Right forelimb (tissue), 1 donor: ENCODE results near the gene CCNB3.
"Not testable (repeated sequence)": the region's sequence is repeated elsewhere in the genome, so short reads cannot be mapped to it uniquely, and the experiment has no call there.

Experiments used
- DNase-seq: peaks from one replicate; pipeline ENCODE4 v3.0.0-alpha.2; 2018

Gene CCNB3, protein sequence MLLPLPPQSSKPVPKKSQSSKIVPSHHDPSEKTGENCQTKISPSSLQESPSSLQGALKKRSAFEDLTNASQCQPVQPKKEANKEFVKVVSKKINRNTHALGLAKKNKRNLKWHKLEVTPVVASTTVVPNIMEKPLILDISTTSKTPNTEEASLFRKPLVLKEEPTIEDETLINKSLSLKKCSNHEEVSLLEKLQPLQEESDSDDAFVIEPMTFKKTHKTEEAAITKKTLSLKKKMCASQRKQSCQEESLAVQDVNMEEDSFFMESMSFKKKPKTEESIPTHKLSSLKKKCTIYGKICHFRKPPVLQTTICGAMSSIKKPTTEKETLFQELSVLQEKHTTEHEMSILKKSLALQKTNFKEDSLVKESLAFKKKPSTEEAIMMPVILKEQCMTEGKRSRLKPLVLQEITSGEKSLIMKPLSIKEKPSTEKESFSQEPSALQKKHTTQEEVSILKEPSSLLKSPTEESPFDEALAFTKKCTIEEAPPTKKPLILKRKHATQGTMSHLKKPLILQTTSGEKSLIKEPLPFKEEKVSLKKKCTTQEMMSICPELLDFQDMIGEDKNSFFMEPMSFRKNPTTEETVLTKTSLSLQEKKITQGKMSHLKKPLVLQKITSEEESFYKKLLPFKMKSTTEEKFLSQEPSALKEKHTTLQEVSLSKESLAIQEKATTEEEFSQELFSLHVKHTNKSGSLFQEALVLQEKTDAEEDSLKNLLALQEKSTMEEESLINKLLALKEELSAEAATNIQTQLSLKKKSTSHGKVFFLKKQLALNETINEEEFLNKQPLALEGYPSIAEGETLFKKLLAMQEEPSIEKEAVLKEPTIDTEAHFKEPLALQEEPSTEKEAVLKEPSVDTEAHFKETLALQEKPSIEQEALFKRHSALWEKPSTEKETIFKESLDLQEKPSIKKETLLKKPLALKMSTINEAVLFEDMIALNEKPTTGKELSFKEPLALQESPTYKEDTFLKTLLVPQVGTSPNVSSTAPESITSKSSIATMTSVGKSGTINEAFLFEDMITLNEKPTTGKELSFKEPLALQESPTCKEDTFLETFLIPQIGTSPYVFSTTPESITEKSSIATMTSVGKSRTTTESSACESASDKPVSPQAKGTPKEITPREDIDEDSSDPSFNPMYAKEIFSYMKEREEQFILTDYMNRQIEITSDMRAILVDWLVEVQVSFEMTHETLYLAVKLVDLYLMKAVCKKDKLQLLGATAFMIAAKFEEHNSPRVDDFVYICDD (N-terminal part only)

DNA sequence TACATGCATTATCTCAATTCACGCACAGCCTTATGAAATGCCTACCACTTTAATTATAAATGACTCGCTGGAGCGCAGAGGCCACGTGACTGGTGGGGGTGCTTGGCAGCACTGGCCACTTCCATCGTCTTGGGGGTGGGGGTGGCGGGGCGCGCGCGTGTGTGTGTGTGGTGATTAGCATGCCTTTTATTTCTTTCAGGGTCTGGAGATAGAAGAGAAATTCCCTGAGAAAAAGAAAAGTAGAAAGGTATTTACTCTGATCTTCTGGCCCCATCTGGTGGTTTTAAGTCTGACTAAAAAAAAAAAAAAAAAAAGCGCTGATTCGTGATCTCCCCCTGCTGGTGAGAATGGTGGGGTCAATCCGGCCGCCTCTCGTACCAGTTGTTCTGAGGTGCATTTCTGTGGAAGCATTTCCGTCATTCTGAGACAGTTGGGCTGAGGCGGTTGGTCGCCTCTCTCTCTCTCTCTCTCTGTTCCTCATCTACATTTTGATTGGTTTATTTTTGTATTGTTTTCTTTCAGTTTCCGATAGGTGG is at the start of gene CCNB3:
Gene CCNB3, plus strand, starts transcription at position 402 of the 536 bp plus-strand sequence. CDS start 80,399 bp downstream, outside the sequence.
- peak; percentile 71 for DNase-seq

DNA sequence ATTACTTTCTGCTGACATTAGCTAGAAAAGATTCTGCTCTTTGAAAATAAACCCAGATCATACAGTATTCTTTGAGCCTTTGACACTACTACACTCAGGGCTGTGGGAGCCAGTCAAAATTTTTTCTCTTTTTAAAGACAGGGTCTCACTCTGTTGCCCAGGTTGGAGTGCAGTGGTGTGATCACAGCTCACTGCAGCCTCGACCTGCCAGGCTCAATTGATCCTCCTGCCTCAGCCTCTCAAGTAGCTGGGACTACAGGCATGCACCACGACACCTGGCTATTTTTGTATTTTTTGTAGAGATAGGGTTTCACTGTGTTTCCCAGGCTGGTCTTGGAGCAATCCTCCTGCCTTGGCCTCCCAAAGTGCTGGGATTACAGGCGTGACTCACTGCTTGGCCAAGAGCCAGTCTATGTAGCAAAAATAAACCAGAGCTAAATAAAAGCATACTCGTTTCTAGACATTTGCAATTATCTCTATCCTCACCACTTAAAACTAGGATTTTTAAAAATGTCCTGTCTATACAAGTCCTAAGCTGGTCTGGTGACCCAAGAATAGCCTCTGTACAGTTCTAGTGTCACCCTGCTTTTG is 46.9 kb upstream of the CCNB3 start:
- DNase-seq = no peak

DNA sequence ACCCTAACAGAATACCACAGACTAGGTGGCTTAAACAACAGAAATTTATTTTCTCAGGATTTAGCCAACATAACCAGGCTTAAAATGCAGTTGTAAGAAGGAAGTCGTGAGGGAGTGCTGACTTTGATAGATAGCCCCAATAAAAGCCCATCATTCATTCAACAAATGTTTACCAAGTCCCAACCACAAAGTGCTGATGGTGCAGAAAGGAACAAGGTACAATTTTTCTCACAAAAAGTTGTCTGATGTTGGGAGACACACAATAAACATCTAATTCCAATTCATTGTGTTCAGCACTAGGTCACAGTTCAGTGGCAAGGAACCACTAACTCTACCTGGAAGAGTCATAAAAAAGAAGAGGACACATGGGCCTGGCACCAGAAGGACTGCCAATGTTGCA is 46.0 kb upstream of the CCNB3 start:
- DNase-seq = no peak

DNA sequence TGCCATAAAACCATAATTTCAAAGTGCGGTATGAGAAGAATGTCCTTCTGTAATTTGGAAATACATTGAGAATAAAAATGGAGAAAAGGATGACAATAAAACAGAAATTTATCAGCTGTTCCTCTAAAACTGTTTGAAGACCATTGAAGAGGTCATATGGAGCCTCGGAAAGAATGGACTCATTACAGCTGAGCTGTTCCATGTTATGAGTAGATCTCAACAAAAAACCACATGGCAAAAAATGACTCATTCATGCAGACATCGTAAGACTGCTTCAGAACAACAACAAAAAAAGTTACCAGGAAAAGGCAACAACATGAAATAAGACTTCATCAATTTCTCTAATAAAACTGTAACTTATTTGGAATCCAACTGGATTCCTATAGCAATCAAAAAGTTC is 43.4 kb upstream of the CCNB3 start:
- no peak for DNase-seq

DNA sequence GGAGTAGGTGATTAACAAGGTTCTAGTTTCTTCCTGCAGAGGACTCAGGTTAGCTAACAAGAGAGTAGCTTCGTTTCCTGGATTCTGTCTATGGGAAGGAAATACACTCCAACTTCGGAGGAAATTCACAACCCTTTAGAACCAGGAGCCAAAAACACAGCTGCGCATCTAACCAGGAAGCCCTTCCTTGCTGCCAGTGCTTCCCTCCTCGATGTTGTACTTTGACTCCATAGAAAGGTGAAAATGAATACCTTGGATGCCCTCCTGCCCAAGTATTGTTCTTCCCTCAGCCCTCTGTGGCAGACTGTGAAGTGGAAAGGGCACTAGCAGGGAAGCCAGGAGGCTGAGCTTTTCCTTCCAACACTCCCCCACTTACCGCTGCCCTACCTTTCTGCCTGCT is 38.8 kb upstream of the CCNB3 start:
- DNase-seq = no peak

DNA sequence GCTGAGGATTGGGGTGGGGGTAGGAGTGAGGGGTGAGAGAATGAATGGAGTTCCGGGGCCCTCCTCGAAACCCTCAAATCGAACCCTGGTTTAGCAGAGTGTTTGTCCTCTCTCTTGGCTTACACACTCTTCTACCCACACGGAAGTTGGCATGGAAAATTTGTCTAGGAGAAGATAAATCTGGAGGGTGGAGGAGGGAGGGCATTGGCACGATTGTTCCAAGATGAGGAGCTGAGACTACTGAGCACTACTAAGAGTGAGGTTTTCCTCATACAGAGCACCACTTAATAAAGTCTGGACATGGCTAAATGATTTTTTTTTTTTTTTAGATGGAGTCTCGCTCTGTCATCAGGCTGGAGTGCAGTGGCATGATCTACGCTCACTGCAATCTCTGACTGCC is 37.2 kb upstream of the CCNB3 start:
- no peak for DNase-seq

DNA sequence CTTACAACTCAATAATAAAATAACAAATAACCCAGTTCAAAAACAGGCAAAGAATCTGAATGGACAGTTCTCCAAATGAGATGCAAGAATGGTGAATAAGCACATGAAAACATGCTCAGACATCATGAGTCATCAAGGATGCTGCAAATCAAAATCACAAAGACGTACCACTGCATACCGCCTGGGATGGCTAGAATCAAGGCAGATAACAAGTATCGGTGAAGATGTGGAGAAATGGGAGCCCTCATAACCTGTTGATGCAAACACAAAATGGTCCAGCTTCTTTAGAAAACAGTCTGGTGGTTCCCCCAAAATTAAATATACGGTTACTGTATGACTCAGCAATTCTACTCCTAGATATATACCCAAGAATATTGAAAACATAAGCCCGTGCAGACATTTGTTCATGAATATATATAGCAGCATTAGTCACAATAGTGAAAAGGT is 36.3 kb upstream of the CCNB3 start:
- DNase-seq = no peak

DNA sequence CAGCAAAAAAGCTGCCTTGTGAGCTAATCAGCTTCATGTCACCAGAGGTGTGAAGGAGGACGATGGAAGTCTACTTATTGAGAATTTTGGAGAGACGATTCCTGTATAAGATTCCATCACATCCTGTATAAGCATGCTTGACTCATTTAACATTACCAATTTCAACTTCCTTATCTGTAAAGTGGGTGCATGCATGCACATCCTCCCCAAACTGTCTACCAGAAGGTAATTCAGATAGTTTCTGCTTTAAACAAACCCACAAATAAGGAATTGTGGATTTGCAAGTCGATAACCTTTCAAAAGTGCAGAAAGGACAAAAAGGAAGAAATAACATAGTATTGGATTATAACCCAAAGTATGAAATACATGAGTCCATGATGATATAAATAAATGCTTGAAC is 34.8 kb upstream of the CCNB3 start:
- no peak for DNase-seq

DNA sequence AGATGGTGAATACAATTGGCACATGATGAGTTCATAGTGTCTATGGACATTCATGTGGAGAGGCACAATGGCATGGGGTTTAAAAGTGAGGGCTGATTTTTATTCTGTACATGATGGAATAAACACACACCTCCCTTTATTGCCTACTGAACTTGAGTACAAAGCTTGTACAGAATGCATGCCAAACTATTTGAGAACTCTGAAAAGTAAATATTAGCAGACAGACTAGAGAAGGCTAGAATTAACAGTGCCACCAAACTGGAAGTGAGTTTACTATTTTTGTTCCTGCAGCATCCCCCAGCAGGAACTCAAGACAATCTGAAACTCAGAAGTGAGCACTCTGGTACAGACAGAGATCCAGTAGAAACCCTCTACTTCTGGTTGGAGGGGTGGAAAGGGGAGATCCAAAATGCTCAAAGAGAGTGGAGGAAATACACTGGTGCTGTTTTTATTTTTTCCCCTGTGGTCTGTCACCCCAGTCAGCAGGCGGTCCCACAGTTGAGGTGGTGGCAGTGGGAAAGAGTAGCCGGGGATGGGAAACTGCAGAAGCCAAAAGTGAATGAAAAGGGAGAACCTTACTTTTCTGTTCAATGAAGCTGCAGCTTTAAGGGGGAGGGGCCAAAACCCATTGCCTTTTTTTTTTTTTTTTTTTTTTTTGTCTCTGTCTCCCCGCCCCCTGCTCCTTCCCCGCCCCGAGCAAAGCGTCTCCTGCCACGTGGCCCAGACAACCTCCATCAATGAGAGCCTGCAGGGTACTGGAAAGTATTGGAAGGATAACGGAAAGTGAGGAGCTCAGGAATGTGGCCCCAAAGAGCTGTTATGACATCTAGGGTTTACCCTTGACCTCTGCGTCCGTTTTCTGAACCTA is 24.3 kb upstream of the CCNB3 start:
- DNase-seq = no peak

DNA sequence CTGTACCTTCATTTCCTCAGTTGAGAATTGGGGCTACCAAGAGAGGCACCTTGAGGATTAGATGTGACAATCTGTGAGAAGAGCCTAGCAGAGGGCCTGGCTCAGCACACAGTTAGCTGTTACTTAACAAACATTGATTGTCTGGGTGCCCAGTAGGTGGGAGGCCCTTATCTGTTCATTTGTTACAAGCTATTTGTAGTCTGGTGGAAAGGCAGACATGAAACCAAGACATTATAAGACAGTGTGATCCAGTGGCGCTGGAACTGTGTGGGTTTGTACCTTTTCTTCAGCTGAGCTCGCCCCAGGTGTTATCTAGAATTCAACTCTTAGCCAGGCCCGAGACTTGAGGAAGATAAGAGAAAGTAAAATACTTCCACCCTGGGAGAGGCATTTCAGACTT is 20.7 kb upstream of the CCNB3 start:
- DNase-seq = no peak

DNA sequence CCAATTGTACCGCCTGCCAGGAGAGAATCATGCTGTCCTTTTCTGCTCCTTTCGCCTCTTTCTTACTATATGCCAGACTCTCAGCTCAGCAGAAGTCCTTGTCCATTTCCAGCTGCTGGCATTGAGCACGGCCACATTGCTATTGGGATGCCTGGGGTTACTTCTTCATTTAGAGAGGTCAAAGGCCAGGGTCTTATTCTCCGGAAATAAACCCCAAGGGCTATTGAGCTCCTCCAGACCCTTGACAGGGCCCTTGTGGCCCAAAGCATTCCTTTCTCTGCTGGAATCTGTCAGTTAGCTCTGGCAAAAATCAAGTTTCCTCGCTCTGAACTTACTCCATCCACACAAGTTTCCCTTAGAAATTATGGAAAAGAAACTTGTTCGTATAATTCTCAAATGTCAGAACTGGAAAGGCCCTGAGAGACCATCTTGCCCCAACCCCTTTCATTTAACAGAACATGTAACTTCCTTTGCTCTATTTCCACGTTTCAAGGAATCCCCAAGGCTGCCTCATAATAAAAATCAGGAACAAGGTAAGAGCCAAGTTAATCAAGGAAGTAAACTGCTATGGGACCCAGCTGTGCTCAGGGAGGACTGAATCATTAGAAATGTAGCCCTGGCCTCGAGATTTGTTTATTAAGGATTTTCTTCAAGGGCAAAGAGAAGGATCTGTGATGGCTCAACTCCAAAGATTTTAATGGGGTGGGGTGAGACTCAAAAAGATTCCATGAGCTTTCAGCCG is 15.5 kb upstream of the CCNB3 start:
- DNase-seq = no peak

DNA sequence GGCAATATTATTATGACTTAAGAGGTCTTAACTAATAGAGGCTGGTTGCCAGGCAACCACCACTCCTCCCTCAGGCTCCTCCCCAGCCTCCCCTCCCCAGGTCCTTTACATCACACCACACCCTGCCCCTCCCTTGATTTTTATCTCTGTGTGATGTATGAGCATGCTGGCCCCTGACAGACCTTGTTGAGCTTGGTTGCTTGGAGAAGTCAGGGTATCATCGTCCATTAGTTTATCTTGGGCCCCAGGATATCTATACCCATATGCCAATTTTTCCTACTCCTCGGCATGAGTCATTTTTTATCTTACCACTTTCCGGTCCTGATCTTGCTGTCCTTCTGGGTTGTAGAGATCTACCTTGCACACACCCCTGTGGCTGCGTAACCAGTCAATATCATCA is 6.2 kb upstream of the CCNB3 start:
- DNase-seq = no peak

DNA sequence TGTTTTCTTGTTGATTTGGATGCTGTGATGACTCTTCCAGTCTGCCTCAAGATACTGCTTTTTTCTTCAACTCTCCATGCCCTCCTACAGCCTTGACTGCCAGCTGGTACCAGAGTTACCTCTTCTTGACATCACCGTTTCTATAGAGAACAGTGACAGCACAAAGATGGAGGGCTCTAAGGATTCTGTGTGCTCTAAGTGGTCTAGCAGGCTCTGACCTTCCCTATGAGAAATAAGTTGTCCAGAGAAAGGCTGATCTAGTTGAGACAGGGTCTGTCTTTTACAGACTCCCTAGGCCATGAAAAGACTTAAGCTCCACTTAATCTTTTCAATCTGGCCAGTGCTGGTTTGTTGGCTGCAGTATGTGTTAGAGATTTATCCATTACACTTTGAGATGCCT is 3.7 kb upstream of the CCNB3 start, which contains the start of gene AKAP4:
Gene AKAP4, minus strand, starts transcription at position 101 of the 400 bp plus-strand sequence. CDS start 118 bp downstream, outside the sequence.
- DNase-seq = no peak

DNA sequence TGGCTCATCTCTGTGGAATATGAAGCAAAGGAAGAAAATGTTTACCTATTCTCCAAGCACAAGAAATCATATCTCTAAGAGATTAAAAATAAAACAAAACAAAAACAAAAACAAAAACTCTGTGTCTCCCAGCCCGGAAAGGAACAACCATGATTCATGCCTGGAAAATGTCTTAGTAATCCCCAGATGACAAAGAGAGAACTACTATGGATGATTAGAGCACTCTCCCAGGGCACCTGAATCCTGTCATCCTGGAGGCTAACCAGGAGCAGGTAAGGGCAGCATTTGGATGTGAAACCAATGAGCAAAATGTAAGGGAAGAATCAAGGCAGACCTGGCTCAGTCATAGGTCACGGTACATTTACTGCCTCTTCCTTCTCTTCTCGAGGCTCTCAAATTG is 2.0 kb upstream of the CCNB3 start:
- DNase-seq = no peak

DNA sequence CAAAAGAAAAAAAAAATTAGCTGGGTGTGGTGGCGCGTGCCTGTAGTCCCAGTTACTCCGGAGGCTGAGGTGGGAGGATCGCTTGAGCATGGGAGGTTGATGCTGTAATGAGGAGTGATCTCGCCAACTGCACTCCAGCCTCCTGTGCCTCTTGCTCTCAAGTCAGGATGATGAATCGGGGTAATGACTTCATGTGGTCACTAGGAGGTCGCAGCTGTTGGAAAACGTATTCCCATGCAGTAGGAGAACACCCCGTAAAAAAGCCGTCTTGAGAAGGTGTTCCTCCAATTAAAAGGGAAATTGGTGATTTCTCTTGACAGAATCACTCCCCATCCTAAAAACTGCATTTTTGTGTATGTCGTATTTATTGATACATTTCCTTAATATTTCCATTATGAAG is 2.2 kb downstream of the CCNB3 start:
- DNase-seq = no peak

DNA sequence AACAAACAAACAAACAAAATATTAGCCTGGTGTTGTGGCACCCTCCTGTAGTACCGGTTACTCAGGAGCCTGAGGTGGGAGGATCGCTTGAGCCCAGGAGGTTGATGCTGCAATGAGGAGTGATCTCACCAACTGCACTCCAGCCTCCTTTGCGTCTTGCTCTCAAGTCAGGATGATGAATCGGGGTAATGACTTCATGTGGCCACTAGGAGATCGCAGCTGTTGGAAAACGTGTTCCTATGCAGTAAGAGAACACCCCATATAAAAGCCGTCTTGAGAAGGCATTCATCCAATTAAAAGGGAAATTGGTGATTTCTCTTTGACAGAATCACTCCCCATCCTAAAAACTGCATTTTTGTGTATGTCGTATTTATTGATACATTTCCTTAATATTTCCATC is 6.9 kb downstream of the CCNB3 start:
- DNase-seq = no peak

DNA sequence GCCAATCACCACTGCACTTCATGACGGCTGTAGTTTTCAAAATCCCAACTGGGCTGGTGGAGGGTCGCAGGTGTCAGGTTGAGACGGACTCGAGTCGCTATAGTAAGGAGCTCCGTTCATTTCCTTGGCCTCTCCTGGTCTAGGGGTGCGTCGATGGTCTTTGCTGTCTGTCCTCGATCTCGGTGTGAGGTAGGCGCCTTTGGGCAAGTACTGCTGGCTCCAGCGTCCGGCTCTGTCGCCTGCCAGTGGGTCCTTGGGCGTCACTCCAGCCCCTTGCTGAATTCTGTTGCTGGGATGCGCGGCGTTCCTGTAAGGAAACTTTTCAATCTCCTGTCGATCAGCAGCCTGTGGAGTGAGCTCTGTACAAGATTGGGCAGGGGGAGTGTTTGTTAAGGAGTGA is 76.7 kb downstream of the CCNB3 start:
- DNase-seq = no peak

DNA sequence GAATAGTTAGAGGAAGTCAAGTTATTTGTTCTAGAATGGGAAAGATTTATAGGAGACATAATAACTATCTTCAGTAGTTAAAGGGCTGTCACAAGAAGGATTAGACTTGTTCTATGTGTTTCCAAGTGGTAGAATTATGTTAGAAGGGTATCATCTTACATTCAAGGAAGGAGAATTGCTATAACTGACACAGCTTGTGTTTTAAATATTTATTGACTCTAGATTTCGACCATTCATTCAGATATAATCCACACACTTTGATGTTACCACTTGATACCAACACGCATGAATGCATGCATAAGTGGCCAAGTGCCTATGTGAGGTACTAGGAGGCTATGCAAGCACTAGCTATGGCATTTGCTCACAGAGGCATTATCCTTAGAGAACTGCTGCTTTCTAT is 122.7 kb downstream of the CCNB3 start:
- no peak for DNase-seq

DNA sequence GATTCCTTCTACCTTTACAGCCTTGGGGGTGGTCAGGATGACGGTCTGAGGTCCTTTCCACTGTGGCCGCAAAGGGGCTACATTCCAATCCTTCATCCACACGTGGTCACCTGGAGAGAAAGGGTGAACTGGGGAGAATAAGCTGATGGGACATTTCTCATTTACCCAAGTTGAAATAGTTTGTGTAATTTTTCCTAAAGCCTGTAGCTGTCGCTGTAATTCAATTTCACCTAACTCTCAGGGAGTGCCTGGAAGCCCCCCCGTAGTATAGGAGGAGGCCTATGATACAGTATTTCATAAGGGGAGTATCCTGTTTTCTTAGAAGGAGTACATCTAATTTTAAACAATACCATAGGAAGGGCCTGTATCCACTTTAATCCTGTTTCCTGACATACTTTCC is 128.1 kb downstream of the CCNB3 start:
- not testable (repeated sequence) for DNase-seq

DNA sequence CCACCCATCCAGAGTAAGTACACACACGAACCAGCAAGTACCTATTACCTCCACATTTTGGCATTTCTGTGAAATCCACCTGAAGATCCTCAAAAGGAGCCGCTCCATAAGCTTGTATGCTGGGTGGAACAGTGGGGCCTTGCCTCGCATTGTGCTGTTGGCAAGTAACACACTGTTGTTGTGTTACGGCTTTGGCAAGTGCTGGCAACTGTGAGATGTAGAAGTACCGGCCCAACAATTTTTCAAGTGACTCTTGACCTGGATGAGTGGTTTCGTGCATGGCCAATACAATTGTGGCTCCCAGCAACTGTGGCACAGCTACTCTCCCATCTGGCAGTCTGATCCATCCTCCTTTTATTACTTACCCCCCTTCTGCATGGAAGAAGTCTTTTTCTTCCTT is 128.7 kb downstream of the CCNB3 start:
- no peak for DNase-seq

DNA sequence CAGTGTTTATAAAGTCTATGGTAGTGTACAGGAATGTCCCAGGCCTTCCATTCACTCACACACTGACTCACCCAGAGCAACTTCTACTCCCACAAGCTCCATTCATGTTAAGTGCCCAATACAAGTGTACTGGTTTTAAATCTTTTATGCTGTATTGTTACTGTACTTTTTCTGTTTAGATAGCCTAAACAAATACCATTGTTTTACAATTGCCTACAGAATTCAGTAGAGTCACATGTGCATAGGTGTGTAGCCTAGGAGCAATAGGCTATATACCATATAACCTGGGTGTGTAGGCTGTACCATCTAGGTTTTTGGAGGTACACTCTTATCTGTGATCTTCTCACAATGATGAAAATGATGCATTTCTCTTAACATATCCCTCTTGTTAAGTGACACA is 139.4 kb downstream of the CCNB3 start:
- no peak for DNase-seq
